HepG2 (cell line): Measurements from ENCODE around the gene CNDP1. TPM values are rescaled to one million over a fixed set of nuclear protein-coding genes. Genes with fewer than 3 reads are reported as not detected.

ENCODE experiments used
- ATAC-seq: fragments of 200-7000 bp; cut with Tn5 transposase; 3 replicates; pipeline ENCODE4 v1.9.1; 2020; ENCODE audit warnings: mild to moderate bottlenecking, moderate library complexity
- BruUV-seq: library from RNA; stranded (reverse); fragments of 400-500 nt; replicated peaks from 2 replicates; lab custom pipeline; 2021; lab: Mats Ljungman, UMichigan
- CTCF ChIA-PET: fragments of 300-600 bp; formaldehyde crosslinking; extraction: SDS; loops from one replicate; lab custom pipeline; 2021; ENCODE audit warnings: low total read pairs, inconsistent platforms, low intra/inter-chr PET ratio; lab: Yijun Ruan, JAX
- POLR2A ChIA-PET: fragments of 350-600 bp; sonication (Branson Sonifier 250); formaldehyde crosslinking; loops from one replicate; lab custom pipeline; 2020; ENCODE audit warnings: antibody characterized with exemption, inconsistent platforms; lab: Yijun Ruan, JAX
- DNase-seq: peaks from one replicate; pipeline ENCODE4 v3.0.0-alpha.2; 2015; ENCODE audit warnings: low spot score
- FAIRE-seq: peaks from 3 replicates; lab custom pipeline; 2011; peaks lifted over from hg19 to GRCh38; lab: Jason Lieb, UNC
- H2AFZ ChIP-seq: one replicate; pipeline ENCODE4 v1.6.1; 2011; ENCODE audit warnings: low read length, inconsistent platforms
- H3K27ac ChIP-seq: fragments of 300-600 bp; 3 replicates; pipeline ENCODE4 v1.8.0; 2011; ENCODE audit warnings: mixed run types, mild to moderate bottlenecking, mixed read lengths, low read length, inconsistent platforms; ENCODE audit not compliant: insufficient read depth; ENCODE audit errors: extremely low read length
- H3K27me3 ChIP-seq, 2 experiments: fragments of 200-600 bp in 1 of 2; 2 replicates in 1 of 2; 3 replicates in 1 of 2; pipeline versions ENCODE4 v1.6.0 to v1.8.0; 2011; ENCODE audit warnings: low read length in 2 of 2, mild to moderate bottlenecking in 2 of 2, moderate library complexity in 2 of 2, inconsistent platforms in 1 of 2; ENCODE audit not compliant: insufficient read depth in 2 of 2, control insufficient read depth in 1 of 2
- H3K36me3 ChIP-seq, 2 experiments: fragments of 200-600 bp in 1 of 2; replicated peaks in 1 of 2; 2 replicates in 1 of 2; 3 replicates in 1 of 2; pipeline versions ENCODE4 v1.5.1 to v1.8.0; 2011; ENCODE audit warnings: low read length in 2 of 2, inconsistent platforms in 1 of 2; ENCODE audit not compliant: insufficient read depth in 2 of 2, control insufficient read depth in 1 of 2
- H3K4me1 ChIP-seq: 2 replicates; pipeline ENCODE4 v1.5.1; 2012; ENCODE audit warnings: low read length, inconsistent platforms; ENCODE audit not compliant: insufficient read depth
- H3K4me2 ChIP-seq: 2 replicates; pipeline ENCODE4 v1.6.0; 2011; ENCODE audit warnings: low read depth, low read length, inconsistent platforms
- H3K4me3 ChIP-seq, 3 experiments: fragments of 200-600 bp in 1 of 3; sonication (generic), shearing (Covaris generic) in 1 of 3; replicated peaks in 1 of 3; 2 replicates each; pipeline ENCODE4 v1.5.1; 2011 to 2016; ENCODE audit warnings: low read length in 3 of 3, inconsistent platforms in 2 of 3, low read depth in 2 of 3, mild to moderate bottlenecking in 2 of 3, control low read depth in 1 of 3, mixed read lengths in 1 of 3; ENCODE audit not compliant: insufficient read depth in 1 of 3
- H3K79me2 ChIP-seq: one replicate; pipeline ENCODE4 v1.6.1; 2011; ENCODE audit warnings: low read length, inconsistent platforms; ENCODE audit not compliant: insufficient read depth
- H3K9ac ChIP-seq: 2 replicates; pipeline ENCODE4 v1.6.0; 2011; ENCODE audit warnings: mild to moderate bottlenecking, low read depth, low read length, inconsistent platforms; ENCODE audit not compliant: insufficient read depth
- H3K9me3 ChIP-seq: 2 replicates; pipeline ENCODE4 v1.5.1; 2012; ENCODE audit warnings: mild to moderate bottlenecking, low read length
- H4K20me1 ChIP-seq: 2 replicates; pipeline ENCODE4 v1.6.0; 2011; ENCODE audit warnings: inconsistent platforms, mild to moderate bottlenecking, low read length, moderate library complexity; ENCODE audit not compliant: insufficient read depth
- ATF1 ChIP-seq: IDR thresholded peaks from 2 replicates; pipeline ENCODE4 v1.6.1; 2016; ENCODE audit warnings: mild to moderate bottlenecking, control low read depth
- ATM ChIP-seq: fragments of 450-650 bp; IDR thresholded peaks from 2 replicates; pipeline ENCODE4 v1.7.1; 2017; ENCODE audit warnings: mild to moderate bottlenecking, borderline replicate concordance
- BORCS8-MEF2B ChIP-seq: sonication (generic); formaldehyde crosslinking; IDR thresholded peaks from 2 replicates; pipeline ENCODE4 v1.8.0; 2022; ENCODE audit warnings: mild to moderate bottlenecking, missing genetic modification reagents
- ELF1 ChIP-seq: sonication (generic); formaldehyde crosslinking; IDR thresholded peaks from 2 replicates; pipeline ENCODE4 v1.4.0; 2020; ENCODE audit warnings: missing genetic modification reagents
- MXI1 ChIP-seq: IDR thresholded peaks from 3 replicates; pipeline ENCODE4 v1.6.1; 2012; ENCODE audit warnings: low read depth, low read length, inconsistent platforms, borderline replicate concordance
- PRDM10 ChIP-seq: sonication (generic); formaldehyde crosslinking; IDR thresholded peaks from 2 replicates; pipeline ENCODE4 v1.4.0; 2020; ENCODE audit warnings: low read depth, missing genetic modification reagents
- RFX5 ChIP-seq: IDR thresholded peaks from 2 replicates; pipeline ENCODE4 v1.6.1; 2011; ENCODE audit warnings: low read depth, low read length, improper control_type of control experiment
- THAP8 ChIP-seq: sonication (generic); formaldehyde crosslinking; IDR thresholded peaks from 2 replicates; pipeline ENCODE4 v1.5.1; 2020; ENCODE audit warnings: missing genetic modification reagents, mild to moderate bottlenecking, borderline replicate concordance
- TP53 ChIP-seq: sonication (generic); formaldehyde crosslinking; conservative IDR thresholded peaks from 2 replicates; pipeline ENCODE4 v1.4.0; 2020; ENCODE audit warnings: missing genetic modification reagents
- ZNF512B ChIP-seq: sonication (generic); formaldehyde crosslinking; IDR thresholded peaks from 2 replicates; pipeline ENCODE4 v1.5.1; 2020; ENCODE audit warnings: missing genetic modification reagents, mild to moderate bottlenecking, borderline replicate concordance
- ZNF530 ChIP-seq: sonication (generic); formaldehyde crosslinking; IDR thresholded peaks from 2 replicates; pipeline ENCODE4 v1.5.0; 2020; ENCODE audit warnings: low read depth, mild to moderate bottlenecking, missing genetic modification reagents
- ZNF670 ChIP-seq: sonication (generic); formaldehyde crosslinking; IDR thresholded peaks from 2 replicates; pipeline ENCODE4 v1.8.0; 2022; ENCODE audit warnings: mild to moderate bottlenecking, missing genetic modification reagents, borderline replicate concordance
- WGBS: methylation state at CpG from one replicate; pipeline ENCODE4 v1.1.6; 2017; ENCODE audit warnings: low lambda C conversion rate; 5-methylcytosine and 5-hydroxymethylcytosine counted together
- in situ Hi-C: cut with HindIII; loops from 2 replicates; pipeline ENCODE4 v1.10.0; 2017; ENCODE audit warnings: low pct_unique_long_range_greater_than_20kb; ENCODE audit not compliant: extremely low pct_ligation_motif_present
- intact Hi-C: fragments of 100-400 bp; cut with micrococcal nuclease; formaldehyde crosslinking; loops from one replicate; pipeline ENCODE4 v1.10.0; 2022; ENCODE audit not compliant: unreplicated experiment
- polyA plus RNA-seq, 8 experiments: library from polyadenylated mRNA; depleted of rRNA in 3 of 8; stranded (reverse) in 7 of 8; unstranded in 1 of 8; fragments of >200 nt; fragmentation: Illumina TruSeq in 4 of 8; extraction: Trizol in 4 of 8; gene quantifications; 2 replicates each; pipeline versions ENCODE4 v1.2.1 to v1.2.3, GENCODE V29; 2011 to 2016; ENCODE audit warnings: low read depth in 4 of 8, missing spikeins in 1 of 8, mixed read lengths in 1 of 8; ENCODE audit not compliant: insufficient read depth in 1 of 8
- total RNA-seq, 5 experiments: library from RNA; depleted of rRNA; stranded (reverse); fragments of >200 nt; fragmentation: Illumina TruSeq; extraction: Trizol; gene quantifications; 2 replicates each; pipeline ENCODE4 v1.2.3, GENCODE V29; 2016; ENCODE audit warnings: low read depth in 1 of 5

CNDP1 gene
- total and polyA plus RNA-seq, 2 of the 13 experiments (the other 11 are each of a cell fraction or from before 2014, with no cell fraction given), result 0.01 TPM; not detected in 1

- TF ChIP-seq ZNF512B (CRISPR knock-in tag), result no peak
- no peak for TF ChIP-seq ATM
- no peak for TF ChIP-seq MXI1
Observed at GRCh38 chr18:74534981-74535649, 815 bp downstream of the CNDP1 start (continued).

GRCh38 chr18:74539289-74539688 lies 5.0 kb downstream of the CNDP1 start:
- no TSS peak for BruUV-seq
- no peak for ATAC-seq
- no peak for DNase-seq
- Histone ChIP-seq H3K9me3 (no peaks in the 10 kb centered on the region), H3K27ac (no peak overlapping the region), H3K27me3 (0 out of 5 replicates have a peak, but pooled peaks cover 0 to 1% of the 10 kb centered on the region in 2 experiments), H3K4me2 (no peak overlapping the region), H3K9ac (no peak overlapping the region), H3K79me2 (no peaks in the 10 kb centered on the region), H2AFZ (no peak overlapping the region), H3K4me1 (peaks cover 37% of the 10 kb centered on the region), H3K4me3 (no peak overlapping the region), H4K20me1 (no peaks in the 10 kb centered on the region), H3K36me3 (no peaks in the 10 kb centered on the region)
- POLR2A ChIA-PET, result no interaction called here
- in situ Hi-C loops (no loop called here), intact Hi-C loops (no loop called here)
- CTCF ChIA-PET, result no interaction called here
- no peak for FAIRE-seq
- WGBS, result 96% methylated on average over 11 of the region's 11 CpGs
- TF ChIP-seq THAP8 (CRISPR knock-in tag) (no peak), ATF1 (CRISPR knock-in tag) (no peak), ELF1 (CRISPR knock-in tag) (no peak), ZNF530 (no peak), TP53 (CRISPR knock-in tag) (no peak), BORCS8-MEF2B (CRISPR knock-in tag) (no peak), ZNF670 (no peak), RFX5 (no peak), PRDM10 (CRISPR knock-in tag) (no peak)
